ENCODE measurements around the gene AGBL4.

Gene AGBL4

DNA sequence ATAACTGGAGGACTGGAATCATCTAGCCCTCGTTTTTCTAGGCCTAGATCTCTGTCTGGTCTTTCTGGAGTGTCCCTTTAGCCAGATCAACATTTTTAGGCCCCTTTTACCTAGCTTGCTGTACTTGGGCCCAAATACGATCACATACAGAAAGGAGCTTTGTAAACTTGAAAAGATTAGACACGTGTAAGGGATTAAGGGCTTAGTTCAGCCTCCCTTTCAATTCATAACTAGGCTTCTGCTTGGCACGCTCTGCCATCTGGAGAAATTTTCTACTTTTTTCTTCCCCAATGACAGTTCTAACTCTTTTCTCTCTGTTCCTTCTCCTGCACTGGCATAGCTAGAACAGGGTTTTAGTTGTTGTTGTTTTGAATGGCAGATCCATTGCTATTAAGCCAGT lies 1093.7 kb downstream of the AGBL4 start (continued):
- TF ChIP-seq, protein P1, sequence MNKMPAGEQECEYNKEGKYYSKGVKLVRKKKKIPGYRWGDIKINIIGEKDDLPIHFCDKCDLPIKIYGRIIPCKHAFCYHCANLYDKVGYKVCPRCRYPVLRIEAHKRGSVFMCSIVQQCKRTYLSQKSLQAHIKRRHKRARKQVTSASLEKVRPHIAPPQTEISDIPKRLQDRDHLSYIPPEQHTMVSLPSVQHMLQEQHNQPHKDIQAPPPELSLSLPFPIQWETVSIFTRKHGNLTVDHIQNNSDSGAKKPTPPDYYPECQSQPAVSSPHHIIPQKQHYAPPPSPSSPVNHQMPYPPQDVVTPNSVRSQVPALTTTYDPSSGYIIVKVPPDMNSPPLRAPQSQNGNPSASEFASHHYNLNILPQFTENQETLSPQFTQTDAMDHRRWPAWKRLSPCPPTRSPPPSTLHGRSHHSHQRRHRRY (tag by site-specific recombination; IDR thresholded peaks at IDR 0.05), result no peak
- TF ChIP-seq KLF8 (tag by site-specific recombination; IDR thresholded peaks at IDR 0.05), result no peak
- TF ChIP-seq BCL6B (tag by site-specific recombination; IDR thresholded peaks at IDR 0.05), result no peak
- no peak for TF ChIP-seq ZNF558 (tag by site-specific recombination; IDR thresholded peaks at IDR 0.05)

- Histone ChIP-seq H3K4me3 (ENCODE audit: low read depth, low read length) (no peak overlapping the region), H3K9me3 (ENCODE audit: control insufficient read depth, insufficient read depth, low read depth, low read length) (no peaks in the 10 kb centered on the region), H3K27ac (ENCODE audit: extremely low read depth, low read depth, low read length) (no peak overlapping the region), H3K36me3 (ENCODE audit: control insufficient read depth in 2 of 2, insufficient read depth in 1 of 2, low read length in 2 of 2) (no peaks in the 10 kb centered on the region), H3K4me1 (ENCODE audit: control insufficient read depth, insufficient read depth, low read length) (no peaks in the 10 kb centered on the region)
- ChIA-PET POLR2A (no interaction called here), CTCF (interaction anchor here (2.2 kb wide), 1 partner anchor 53 kb away, joined by 5 read pairs; no protein-coding TSS in a partner anchor)
- TF ChIP-seq ZNF585B (tag by site-specific recombination; IDR thresholded peaks at IDR 0.05), result no peak
- no peak for TF ChIP-seq HOXD13 (CRISPR knock-in tag; IDR thresholded peaks at IDR 0.05; ENCODE audit: borderline replicate concordance)
- TF ChIP-seq ZNF555 (tag by site-specific recombination; conservative IDR thresholded peaks at IDR 0.05), result peak; percentile 70
- TF ChIP-seq, protein P2, sequence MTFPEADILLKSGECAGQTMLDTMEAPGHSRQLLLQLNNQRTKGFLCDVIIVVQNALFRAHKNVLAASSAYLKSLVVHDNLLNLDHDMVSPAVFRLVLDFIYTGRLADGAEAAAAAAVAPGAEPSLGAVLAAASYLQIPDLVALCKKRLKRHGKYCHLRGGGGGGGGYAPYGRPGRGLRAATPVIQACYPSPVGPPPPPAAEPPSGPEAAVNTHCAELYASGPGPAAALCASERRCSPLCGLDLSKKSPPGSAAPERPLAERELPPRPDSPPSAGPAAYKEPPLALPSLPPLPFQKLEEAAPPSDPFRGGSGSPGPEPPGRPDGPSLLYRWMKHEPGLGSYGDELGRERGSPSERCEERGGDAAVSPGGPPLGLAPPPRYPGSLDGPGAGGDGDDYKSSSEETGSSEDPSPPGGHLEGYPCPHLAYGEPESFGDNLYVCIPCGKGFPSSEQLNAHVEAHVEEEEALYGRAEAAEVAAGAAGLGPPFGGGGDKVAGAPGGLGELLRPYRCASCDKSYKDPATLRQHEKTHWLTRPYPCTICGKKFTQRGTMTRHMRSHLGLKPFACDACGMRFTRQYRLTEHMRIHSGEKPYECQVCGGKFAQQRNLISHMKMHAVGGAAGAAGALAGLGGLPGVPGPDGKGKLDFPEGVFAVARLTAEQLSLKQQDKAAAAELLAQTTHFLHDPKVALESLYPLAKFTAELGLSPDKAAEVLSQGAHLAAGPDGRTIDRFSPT (tag by site-specific recombination; IDR thresholded peaks at IDR 0.05), result no peak
- TF ChIP-seq ZXDB (tag by site-specific recombination; IDR thresholded peaks at IDR 0.05), result 0 out of 2 replicates have a peak, but pooled peaks have one; percentile 17
- no peak for TF ChIP-seq ZNF416 (tag by site-specific recombination; IDR thresholded peaks at IDR 0.05)
- peak; percentile 40; the same call in 1 of the 2 replicates for TF ChIP-seq ZNF140 (tag by site-specific recombination; IDR thresholded peaks at IDR 0.05)
- peak; percentile 50; the same call in 1 of the 2 replicates for TF ChIP-seq REST (tag by site-specific recombination; IDR thresholded peaks at IDR 0.05)
- 0 out of 2 replicates have a peak, but pooled peaks have one; percentile 34 for TF ChIP-seq ZNF560 (tag by site-specific recombination; IDR thresholded peaks at IDR 0.05; ENCODE audit: borderline replicate concordance)
- TF ChIP-seq ZBTB11 (tag by site-specific recombination; conservative IDR thresholded peaks at IDR 0.05; ENCODE audit: low read depth), result peak; percentile 60
- TF ChIP-seq ZNF426 (tag by site-specific recombination; IDR thresholded peaks at IDR 0.05), result peak; percentile 75
- peak; percentile 56 for TF ChIP-seq ZBTB8A (tag by site-specific recombination; IDR thresholded peaks at IDR 0.05)
- peak; percentile 54 for TF ChIP-seq ZNF623 (tag by site-specific recombination; IDR thresholded peaks at IDR 0.05)
- TF ChIP-seq ZNF184 (tag by site-specific recombination; IDR thresholded peaks at IDR 0.05), result no peak
- TF ChIP-seq ZNF510 (tag by site-specific recombination; IDR thresholded peaks at IDR 0.05; ENCODE audit: insufficient replicate concordance), result peak; percentile 28
- peak; percentile 79; the same call in 1 of the 2 replicates for TF ChIP-seq ZNF394 (tag by site-specific recombination; IDR thresholded peaks at IDR 0.05; ENCODE audit: borderline replicate concordance)
Measured at GRCh38 chr1:48924099-48924498, 1099.7 kb downstream of the AGBL4 start.

Data from HEK293 (cell line).